ENCODE data around the gene RAD51B.

The RAD51B gene

DNA sequence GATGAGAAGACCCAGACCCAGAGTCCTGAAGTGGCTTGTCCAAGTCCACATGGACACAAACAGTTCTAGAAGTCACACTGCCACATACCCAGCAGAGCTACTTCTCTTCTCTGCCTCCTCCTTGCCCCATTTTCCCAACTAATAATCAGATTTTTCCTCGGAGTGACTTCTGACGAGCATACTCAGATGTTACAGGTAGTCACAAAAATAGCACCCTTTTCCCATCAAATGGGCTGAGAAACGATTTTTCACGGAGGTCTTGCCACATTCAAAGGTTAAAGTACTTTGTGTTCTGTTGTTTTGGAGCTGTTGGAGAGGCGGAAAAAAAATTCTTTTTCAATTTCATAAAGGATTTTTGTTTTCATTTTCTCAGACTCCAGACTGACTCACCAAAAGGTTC, 740.4 kb downstream of the RAD51B start:
- Histone ChIP-seq H4K20me1 (no peaks in the 10 kb centered on the region), H3K4me1 (peaks cover 75% of the 10 kb centered on the region), H3K27ac (no peak overlapping the region), H3K9ac (no peak overlapping the region), H3K27me3 (no peaks in the 10 kb centered on the region), H3K9me3 (no peaks in the 10 kb centered on the region), H3K4me3 (no peak overlapping the region), H3K36me3 (no peaks in the 10 kb centered on the region), H3K4me2 (no peak overlapping the region)
- no peak for TF ChIP-seq Cebpa-rat (IDR thresholded peaks at IDR 0.05)

DNA sequence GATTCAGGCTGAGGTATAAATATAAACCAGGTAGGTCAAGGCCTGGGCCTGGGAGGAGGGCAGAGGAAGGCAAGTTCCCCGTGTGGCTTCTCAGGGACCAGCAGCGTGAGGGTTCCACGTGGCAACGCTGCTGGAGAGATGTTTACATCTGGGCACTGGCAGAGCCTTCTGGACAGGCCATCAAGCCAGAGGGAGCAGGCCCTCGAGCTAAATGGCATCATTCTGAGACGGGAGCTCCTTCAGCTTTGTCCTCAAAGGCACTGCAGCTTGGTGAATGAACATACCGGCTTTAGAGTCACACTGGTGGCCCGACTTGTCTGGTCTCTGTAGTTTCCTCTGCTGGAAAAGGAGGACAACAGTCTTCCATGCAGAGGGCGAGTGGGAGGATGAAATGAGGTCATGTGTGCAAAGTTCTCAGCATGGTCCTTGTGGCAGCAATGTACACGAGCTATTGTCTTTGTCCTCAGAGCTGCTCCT, 742.0 kb downstream of the RAD51B start:
- H3K9ac ChIP-seq: peak overlapping the region; percentile 75
- no peaks in the 10 kb centered on the region for H3K27me3 ChIP-seq
- H3K9me3 ChIP-seq: no peaks in the 10 kb centered on the region
- H3K36me3 ChIP-seq: no peaks in the 10 kb centered on the region
- no peak for TF ChIP-seq Cebpa-rat (IDR thresholded peaks at IDR 0.05)
- H3K4me1 ChIP-seq: peaks cover 75% of the 10 kb centered on the region
- peak overlapping the region; percentile 91 for H3K4me2 ChIP-seq
- H3K4me3 ChIP-seq: no peak overlapping the region
- no peaks in the 10 kb centered on the region for H4K20me1 ChIP-seq
- peak overlapping the region; percentile 95 for H3K27ac ChIP-seq

DNA sequence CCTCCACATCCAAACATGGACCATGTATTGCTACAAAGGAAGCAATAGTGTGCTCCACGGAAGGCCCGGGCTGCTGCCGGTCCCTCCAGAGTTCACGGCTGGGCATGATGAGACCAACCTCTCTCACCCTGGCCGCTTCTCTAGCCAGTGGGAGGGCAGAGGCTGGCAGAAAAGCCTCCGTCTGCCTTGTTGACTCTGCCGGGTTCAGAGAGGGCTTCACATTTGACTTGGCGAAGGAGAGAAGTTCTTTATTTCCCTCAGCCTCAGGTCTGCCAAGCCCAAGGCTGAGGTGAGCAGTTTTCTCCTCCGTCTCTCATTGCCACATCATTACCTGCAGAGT, 743.3 kb downstream of the RAD51B start:
- Histone ChIP-seq H3K9ac (peak overlapping the region; percentile 75), H4K20me1 (no peaks in the 10 kb centered on the region), H3K27ac (peak overlapping the region; percentile 95), H3K9me3 (peaks cover 10% of the 10 kb centered on the region; the same call in 1 of the 2 replicates), H3K4me3 (peak overlapping the region; percentile 41; the same call in 1 of the 2 replicates), H3K4me2 (peak overlapping the region; percentile 91), H3K36me3 (0 out of 2 replicates have a peak, but pooled peaks cover 4% of the 10 kb centered on the region), H3K4me1 (peaks cover 68% of the 10 kb centered on the region), H3K27me3 (no peaks in the 10 kb centered on the region)
- no peak for TF ChIP-seq Cebpa-rat (IDR thresholded peaks at IDR 0.05)

DNA sequence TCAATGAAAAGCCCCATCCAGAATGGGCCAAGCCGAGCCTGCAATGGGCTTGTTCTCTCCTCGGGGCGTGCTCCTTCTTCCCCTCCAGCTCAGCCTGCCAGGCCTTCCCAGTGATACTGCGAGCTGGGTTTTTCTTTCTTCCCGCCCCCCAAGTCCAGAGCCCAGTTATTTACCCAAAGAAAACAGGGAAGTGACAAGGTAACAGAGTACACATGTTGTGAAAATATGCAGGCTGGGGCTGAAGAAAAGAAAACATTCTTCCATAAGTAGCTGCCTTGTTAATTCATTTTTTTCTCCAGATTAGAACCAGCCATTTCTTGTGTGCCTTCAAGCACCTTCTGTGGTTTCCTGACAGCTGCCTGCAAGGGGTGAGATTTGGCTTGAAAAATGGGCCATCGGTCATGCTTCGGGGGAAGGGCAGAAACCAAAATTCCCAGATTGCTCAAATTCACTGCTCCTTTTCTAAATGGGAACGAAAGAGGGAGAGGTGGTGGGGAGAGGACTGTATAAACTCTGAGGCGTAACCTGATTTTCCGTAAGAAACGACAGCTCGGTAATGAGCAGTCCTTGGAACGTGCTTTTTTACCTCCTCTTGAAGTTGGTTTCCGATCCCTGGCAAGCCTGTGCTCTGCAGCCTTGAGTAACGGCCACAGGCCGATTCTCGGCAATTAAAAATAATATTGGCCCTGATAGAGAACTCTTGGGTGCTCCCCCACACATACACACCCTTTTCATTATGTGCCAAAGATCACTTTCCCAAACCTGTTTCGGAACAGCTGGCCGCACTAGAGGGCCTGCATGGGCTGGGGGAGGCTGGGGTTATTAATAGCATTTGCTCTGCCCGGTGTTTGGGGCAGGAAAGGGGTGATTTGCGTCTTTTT, 743.9 kb downstream of the RAD51B start:
- Histone ChIP-seq H3K36me3 (0 out of 2 replicates have a peak, but pooled peaks cover 4% of the 10 kb centered on the region), H3K27ac (peak overlapping the region; percentile 95), H4K20me1 (no peaks in the 10 kb centered on the region), H3K4me2 (peak overlapping the region; percentile 91), H3K4me3 (peak overlapping the region; percentile 41; the same call in 1 of the 2 replicates), H3K4me1 (peaks cover 65% of the 10 kb centered on the region), H3K9me3 (peaks cover 16% of the 10 kb centered on the region), H3K27me3 (no peaks in the 10 kb centered on the region), H3K9ac (peak overlapping the region; percentile 75)
- TF ChIP-seq Cebpa-rat (IDR thresholded peaks at IDR 0.05): no peak

DNA sequence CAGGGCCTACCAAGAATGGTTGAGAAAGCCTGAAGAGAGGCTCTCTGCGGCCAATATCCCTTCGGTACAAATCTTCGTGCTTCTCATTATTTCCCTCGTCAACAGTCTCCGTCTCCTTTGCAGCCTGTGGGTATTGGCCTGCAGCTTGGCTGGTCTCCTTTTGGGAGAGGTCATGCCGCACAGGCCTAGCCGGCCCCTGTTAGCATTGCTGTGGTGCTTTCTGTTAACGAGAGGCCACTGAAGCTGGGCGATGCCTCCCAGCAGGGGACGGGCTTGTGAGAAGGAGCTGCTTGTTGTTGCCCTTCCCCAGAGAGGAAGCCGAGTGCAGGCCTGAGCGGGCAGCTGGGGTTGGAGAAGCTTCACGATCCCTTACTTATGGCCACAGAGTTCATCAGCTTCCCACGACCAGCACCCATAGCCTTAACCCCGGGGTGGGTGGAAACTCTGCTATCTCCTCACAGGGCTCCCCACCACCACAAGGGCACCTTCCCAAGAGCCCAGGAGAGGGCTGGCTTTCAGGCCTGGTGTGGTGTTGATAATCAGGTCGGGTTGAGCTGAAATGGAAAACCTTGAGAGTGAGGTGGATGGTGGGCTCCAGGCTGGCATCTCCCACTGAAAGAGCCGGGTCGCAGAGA, 744.7 kb downstream of the RAD51B start:
- no peaks in the 10 kb centered on the region for H3K27me3 ChIP-seq
- H3K27ac ChIP-seq: peak overlapping the region; percentile 95
- peaks cover 73% of the 10 kb centered on the region for H3K4me1 ChIP-seq
- H3K9me3 ChIP-seq: peaks cover 19% of the 10 kb centered on the region
- 0 out of 2 replicates have a peak, but pooled peaks cover 4% of the 10 kb centered on the region for H3K36me3 ChIP-seq
- H3K9ac ChIP-seq: peak overlapping the region; percentile 75
- H3K4me3 ChIP-seq: peak overlapping the region; percentile 41
- TF ChIP-seq Cebpa-rat (IDR thresholded peaks at IDR 0.05): no peak
- H4K20me1 ChIP-seq: no peaks in the 10 kb centered on the region
- H3K4me2 ChIP-seq: peak overlapping the region; percentile 91

DNA sequence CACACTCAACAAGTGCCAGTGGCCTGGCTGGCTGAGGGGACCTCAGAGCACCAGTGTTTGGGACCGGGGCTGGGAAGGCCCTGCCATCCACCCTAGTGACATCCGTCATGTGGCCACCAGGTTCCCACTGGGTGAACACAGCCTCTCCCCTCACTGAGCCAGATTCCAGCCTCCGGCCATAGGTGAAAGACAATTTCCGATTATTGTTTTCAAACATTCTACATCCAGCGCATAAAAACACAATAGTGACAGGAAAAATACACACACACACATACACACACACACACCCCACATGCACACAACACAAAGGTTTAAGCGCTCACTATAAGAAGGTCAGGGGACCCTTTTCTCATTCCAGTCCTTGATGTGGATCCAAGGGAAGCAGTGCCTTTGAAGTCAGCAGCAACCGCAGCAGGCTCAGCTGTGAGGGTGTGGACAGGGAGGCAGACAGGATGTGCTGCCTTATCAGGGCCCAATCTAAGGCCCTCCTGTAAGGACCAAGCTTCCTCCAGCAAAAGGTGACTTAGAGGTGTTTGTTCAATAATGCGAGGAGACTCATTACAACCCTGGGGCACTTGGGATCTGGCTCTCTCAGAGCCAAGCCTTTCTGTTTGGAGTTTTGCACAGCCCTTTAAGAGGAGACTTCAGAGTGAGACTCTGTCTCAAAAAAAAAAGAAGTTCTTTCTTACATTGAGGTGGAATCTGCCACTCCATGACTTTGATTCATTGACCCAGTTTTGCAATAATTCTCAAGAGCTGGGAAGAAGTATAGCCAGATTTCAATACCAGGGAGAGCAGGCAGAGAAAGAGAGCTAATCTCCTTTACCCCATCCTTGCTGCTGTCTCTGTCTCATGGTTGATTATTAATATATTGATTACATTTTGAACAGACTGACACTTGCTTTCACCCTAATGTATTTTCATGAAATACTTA, 745.5 kb downstream of the RAD51B start:
- peaks cover 19% of the 10 kb centered on the region for H3K9me3 ChIP-seq
- 0 out of 2 replicates have a peak, but pooled peaks cover 4% of the 10 kb centered on the region for H3K36me3 ChIP-seq
- H3K27me3 ChIP-seq: no peaks in the 10 kb centered on the region
- peaks cover 78% of the 10 kb centered on the region for H3K4me1 ChIP-seq
- peak overlapping the region; percentile 75 for H3K9ac ChIP-seq
- peak overlapping the region; percentile 91 for H3K4me2 ChIP-seq
- peak overlapping the region; percentile 41; the same call in 1 of the 2 replicates for H3K4me3 ChIP-seq
- peak overlapping the region; percentile 95 for H3K27ac ChIP-seq
- H4K20me1 ChIP-seq: no peaks in the 10 kb centered on the region
- TF ChIP-seq Cebpa-rat (IDR thresholded peaks at IDR 0.05): no peak

DNA sequence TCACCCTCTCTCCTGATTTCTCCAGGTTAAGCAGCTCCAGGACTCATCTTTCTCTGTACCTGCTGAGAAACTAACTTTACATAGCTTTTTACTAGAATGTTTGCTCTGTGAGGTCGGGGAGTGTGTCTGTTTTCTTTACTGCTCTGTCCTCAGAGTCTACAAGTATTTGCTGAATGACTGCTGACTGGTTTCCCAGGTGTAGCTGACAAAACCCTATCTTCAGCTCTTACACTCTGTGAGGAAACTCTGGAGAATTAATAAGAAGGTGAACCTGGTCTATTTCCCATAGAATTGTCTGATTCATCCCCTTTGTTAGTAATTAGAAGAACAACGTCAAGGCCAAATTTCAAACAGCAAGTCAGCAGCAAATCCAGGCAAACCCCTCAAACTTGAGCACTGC, 746.5 kb downstream of the RAD51B start:
- Histone ChIP-seq H4K20me1 (no peaks in the 10 kb centered on the region), H3K4me2 (peak overlapping the region; percentile 91), H3K27me3 (no peaks in the 10 kb centered on the region), H3K4me1 (peaks cover 72% of the 10 kb centered on the region), H3K9ac (no peak overlapping the region), H3K9me3 (peaks cover 23% of the 10 kb centered on the region), H3K4me3 (no peak overlapping the region), H3K27ac (peak overlapping the region; percentile 56; the same call in 1 of the 2 replicates), H3K36me3 (0 out of 2 replicates have a peak, but pooled peaks cover 4% of the 10 kb centered on the region)
- TF ChIP-seq Cebpa-rat (IDR thresholded peaks at IDR 0.05): no peak

DNA sequence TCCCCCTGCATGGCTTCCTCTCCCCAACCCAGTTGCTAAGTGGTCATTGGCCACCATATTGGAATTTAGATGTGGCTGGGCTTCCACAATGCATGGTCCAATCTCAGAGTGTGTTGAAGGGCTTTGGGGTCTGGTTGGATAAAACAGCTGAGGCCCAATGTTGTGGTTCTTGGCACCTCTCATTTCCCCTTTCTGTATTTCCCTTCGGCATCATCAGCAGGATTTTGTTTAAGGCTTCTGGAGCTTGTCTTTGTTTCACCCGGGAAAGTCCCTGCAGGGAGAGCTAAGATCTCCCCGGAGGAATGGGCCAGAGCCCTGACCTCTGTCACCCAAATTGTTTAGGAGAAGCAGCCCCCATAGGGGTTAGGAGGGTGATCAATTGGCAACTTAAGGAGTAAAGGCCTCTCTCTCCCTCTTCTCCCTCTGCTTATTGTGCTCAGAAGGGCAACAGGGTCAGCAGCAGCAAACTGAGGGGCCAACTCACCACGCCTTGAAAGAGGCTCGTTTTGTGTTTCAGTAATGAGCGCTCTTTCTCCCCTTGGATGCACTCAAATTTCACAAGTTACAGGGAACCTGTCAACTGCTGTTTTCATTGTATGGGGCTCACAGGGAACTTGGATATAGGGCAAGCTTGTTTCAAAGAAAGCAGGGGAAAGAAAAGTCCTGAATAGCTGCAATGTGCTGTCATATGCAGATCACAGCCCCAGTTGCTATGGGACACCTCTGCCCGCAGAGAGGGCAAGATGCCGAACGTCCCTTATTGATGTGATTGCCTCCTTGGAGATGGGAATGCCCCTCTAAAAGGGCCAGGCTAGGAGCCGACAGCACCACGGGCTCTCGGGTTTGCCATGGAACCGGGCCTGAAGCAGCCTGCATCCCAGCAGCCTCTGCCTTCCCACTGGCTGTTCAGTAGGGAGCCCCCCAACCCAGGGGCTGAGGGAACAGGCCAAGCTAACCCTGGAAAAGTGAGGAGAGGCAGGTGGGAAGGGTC, 749.6 kb downstream of the RAD51B start:
- Histone ChIP-seq H3K36me3 (0 out of 2 replicates have a peak, but pooled peaks cover 4% of the 10 kb centered on the region), H3K27ac (peak overlapping the region; percentile 31; the same call in 1 of the 2 replicates), H3K9me3 (peaks cover 26% of the 10 kb centered on the region), H4K20me1 (no peaks in the 10 kb centered on the region), H3K4me1 (peaks cover 40% of the 10 kb centered on the region), H3K4me3 (no peak overlapping the region), H3K27me3 (no peaks in the 10 kb centered on the region), H3K9ac (no peak overlapping the region), H3K4me2 (peak overlapping the region; percentile 45)
- no peak for TF ChIP-seq Cebpa-rat (IDR thresholded peaks at IDR 0.05)
